Calu3 (cell line): ENCODE data around the gene SERPINA5. TPM values are rescaled to one million over a fixed set of nuclear protein-coding genes. Genes with fewer than 3 reads are reported as not detected.

Source experiments
- Bru-seq: library from RNA; stranded (reverse); fragments of 400-500 nt; gene quantifications from one replicate; lab custom pipeline; 2021; lab: Mats Ljungman, UMichigan
- BruChase-seq, 2 experiments: library from RNA; stranded (reverse); fragments of 400-500 nt; gene quantifications; one replicate each; lab custom pipeline; 2021; lab: Mats Ljungman, UMichigan
- BruUV-seq: library from RNA; stranded (reverse); fragments of 400-500 nt; replicated peaks from 2 replicates; lab custom pipeline; 2021; lab: Mats Ljungman, UMichigan
- CTCF ChIA-PET: fragments of 300-600 bp; sonication (Branson Sonifier 250); formaldehyde crosslinking; loops from one replicate; lab custom pipeline; 2022; ENCODE audit warnings: antibody characterized with exemption; lab: Charles Lee
- DNase-seq: peaks from one replicate; pipeline ENCODE4 v3.0.0; 2022
- H3K27ac Mint-ChIP-seq: one replicate; pipeline ENCODE4 v1.8.0; 2022; ENCODE audit warnings: mixed read lengths; ENCODE audit not compliant: unreplicated experiment
- H3K27me3 Mint-ChIP-seq: one replicate; pipeline ENCODE4 v1.8.0; 2022; ENCODE audit warnings: mixed read lengths; ENCODE audit not compliant: unreplicated experiment
- H3K36me3 Mint-ChIP-seq: one replicate; pipeline ENCODE4 v1.8.0; 2022; ENCODE audit warnings: mild to moderate bottlenecking, moderate library complexity, mixed read lengths; ENCODE audit not compliant: insufficient read depth, unreplicated experiment
- H3K4me1 Mint-ChIP-seq: one replicate; pipeline ENCODE4 v1.8.0; 2022; ENCODE audit warnings: mild to moderate bottlenecking, low read depth, mixed read lengths; ENCODE audit not compliant: unreplicated experiment
- H3K4me3 Mint-ChIP-seq: one replicate; pipeline ENCODE4 v1.8.0; 2022; ENCODE audit warnings: mild to moderate bottlenecking, low read depth, moderate library complexity, mixed read lengths; ENCODE audit not compliant: unreplicated experiment
- H3K9me3 Mint-ChIP-seq: one replicate; pipeline ENCODE4 v1.8.0; 2022; ENCODE audit warnings: low read depth, mixed read lengths; ENCODE audit not compliant: unreplicated experiment
- intact Hi-C: fragments of 100-400 bp; cut with micrococcal nuclease; formaldehyde crosslinking; loops from one replicate; pipeline ENCODE4 v1.10.0; 2022; ENCODE audit not compliant: unreplicated experiment
- long read RNA-seq: library from polyadenylated mRNA; stranded (forward); transcript quantifications from one replicate; pipeline ENCODE4 v2.0.0, GENCODE V29; 2022
- total RNA-seq: library from RNA; stranded (reverse); gene quantifications from 2 replicates; pipeline ENCODE4 v1.2.3, GENCODE V29; 2022
- TF ChIP-seq, protein P1 (sequence below): fragments of 200-600 bp; IDR thresholded peaks from one replicate; pipeline ENCODE4 v1.8.0; 2022; ENCODE audit warnings: antibody characterized with exemption; ENCODE audit not compliant: unreplicated experiment

Gene SERPINA5, protein sequence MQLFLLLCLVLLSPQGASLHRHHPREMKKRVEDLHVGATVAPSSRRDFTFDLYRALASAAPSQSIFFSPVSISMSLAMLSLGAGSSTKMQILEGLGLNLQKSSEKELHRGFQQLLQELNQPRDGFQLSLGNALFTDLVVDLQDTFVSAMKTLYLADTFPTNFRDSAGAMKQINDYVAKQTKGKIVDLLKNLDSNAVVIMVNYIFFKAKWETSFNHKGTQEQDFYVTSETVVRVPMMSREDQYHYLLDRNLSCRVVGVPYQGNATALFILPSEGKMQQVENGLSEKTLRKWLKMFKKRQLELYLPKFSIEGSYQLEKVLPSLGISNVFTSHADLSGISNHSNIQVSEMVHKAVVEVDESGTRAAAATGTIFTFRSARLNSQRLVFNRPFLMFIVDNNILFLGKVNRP
- 20.7 and 21.6 TPM in 2 replicates for total RNA-seq
- percentile 38 among the genes with signal in this experiment for Bru-seq, nascent RNA
- percentile 51 among the genes with signal in this experiment for BruChase-seq, experiment 1, labeled RNA remaining after a 6-hour chase
- BruChase-seq, experiment 2, labeled RNA remaining after a 2-hour chase, result percentile 39 among the genes with signal in this experiment
- long read RNA-seq, transcript SERPINA5-208 (5 exons, 2,211 nt), result major isoform, 12 of 36 reads
- long read RNA-seq, transcript SERPINA5-201 (6 exons, 2,337 nt), result minor isoform, 9 of 36 reads
- long read RNA-seq, partial matches to known transcripts, result 6 of 36 reads
- long read RNA-seq, other reads (novel, unspliced or antisense), result 6 of 36 reads

DNA sequence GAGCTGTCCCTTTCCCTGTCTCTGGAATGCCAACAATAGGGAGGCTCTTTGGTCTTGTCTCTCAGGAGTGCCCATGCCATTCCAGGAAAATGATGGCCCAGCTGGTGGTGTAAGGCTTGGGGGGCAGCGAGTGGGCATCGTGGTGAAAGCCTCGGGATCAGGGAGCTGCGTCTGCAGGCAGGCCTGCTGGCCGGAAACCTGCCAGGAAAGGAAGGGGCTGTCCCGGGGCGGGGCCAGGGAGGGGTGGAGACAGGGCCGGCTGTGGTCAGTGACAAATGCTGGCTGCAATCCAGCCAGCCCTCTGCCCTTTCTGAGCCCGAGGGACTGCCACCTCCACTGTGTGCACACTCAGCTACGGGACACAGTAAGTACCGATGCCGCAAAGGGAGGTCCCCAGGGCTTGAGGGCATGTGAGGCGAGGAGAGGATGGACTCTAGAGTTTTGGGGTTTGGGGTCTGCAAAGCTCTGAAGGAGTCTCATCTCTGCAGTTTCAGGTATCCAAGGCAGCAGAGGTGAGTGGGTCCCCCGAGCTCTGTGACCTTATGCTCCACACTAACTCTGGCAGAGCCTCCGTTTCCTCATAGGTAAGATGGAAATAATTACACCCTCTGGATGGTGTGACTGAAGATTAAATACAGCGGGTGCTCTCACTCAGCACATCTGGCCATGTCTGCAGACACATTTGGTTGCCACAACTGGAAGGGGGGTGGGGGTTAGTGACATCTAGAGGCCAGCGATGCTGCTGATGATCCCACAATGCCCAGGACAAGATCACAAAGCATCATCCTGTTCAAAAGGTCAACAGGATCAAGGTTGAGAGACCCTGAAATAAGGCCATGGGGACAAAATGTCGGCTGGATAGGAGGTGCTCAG, at the start of gene SERPINA5:
TSS of gene SERPINA5 (plus strand) at position 300 of the 873 bp plus-strand sequence. CDS start 5,937 bp downstream, outside the sequence.
- CTCF ChIA-PET, result interaction anchor here (1.2 kb wide), 2 partner anchors 29 to 31 kb away, joined by 3 to 4 read pairs; partner anchors contain the start of gene SERPINA3
- Mint-ChIP-seq H3K36me3 (peaks cover 13% of the 10 kb centered on the region), H3K4me3 (peak within 1 kb of the TSS; percentile 66), H3K27ac (no peak within 1 kb of the TSS), H3K27me3 (no peaks in the 10 kb centered on the region), H3K9me3 (peaks cover 3% of the 10 kb centered on the region), H3K4me1 (peaks cover 23% of the 10 kb centered on the region)
- peak; percentile 93 for DNase-seq
- TF ChIP-seq, protein P1, sequence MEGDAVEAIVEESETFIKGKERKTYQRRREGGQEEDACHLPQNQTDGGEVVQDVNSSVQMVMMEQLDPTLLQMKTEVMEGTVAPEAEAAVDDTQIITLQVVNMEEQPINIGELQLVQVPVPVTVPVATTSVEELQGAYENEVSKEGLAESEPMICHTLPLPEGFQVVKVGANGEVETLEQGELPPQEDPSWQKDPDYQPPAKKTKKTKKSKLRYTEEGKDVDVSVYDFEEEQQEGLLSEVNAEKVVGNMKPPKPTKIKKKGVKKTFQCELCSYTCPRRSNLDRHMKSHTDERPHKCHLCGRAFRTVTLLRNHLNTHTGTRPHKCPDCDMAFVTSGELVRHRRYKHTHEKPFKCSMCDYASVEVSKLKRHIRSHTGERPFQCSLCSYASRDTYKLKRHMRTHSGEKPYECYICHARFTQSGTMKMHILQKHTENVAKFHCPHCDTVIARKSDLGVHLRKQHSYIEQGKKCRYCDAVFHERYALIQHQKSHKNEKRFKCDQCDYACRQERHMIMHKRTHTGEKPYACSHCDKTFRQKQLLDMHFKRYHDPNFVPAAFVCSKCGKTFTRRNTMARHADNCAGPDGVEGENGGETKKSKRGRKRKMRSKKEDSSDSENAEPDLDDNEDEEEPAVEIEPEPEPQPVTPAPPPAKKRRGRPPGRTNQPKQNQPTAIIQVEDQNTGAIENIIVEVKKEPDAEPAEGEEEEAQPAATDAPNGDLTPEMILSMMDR, result no peak
- no TSS peak for BruUV-seq
- intact Hi-C loops, result loop anchor here (1.0 kb wide), 1 partner anchor 19 kb away; no protein-coding TSS in a partner anchor

DNA sequence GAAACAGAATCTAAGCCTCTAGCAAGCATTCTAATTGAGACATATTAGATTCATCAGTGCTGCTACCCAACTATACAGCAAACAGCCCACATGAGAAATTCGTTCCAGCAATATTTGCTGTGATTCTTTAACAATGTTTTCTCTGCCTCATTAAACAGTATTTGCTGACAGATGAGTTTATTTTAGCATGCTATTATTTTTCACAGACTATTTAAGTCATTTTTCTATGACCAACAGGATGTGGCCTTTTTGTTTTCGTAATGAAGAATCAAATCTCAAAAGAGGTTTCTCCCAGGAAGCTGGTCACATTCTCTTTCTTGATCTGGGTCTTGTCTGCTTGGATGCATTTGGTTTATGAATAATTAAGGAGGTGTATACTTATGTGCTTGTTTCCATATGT, 48.8 kb upstream of the SERPINA5 start:
- Mint-ChIP-seq H3K4me1 (no peaks in the 10 kb centered on the region), H3K27ac (no peak overlapping the region), H3K9me3 (no peaks in the 10 kb centered on the region), H3K27me3 (peaks cover 18% of the 10 kb centered on the region), H3K36me3 (no peaks in the 10 kb centered on the region), H3K4me3 (no peak overlapping the region)
- intact Hi-C loops, result no loop called here
- no TSS peak for BruUV-seq
- no peak for DNase-seq
- TF ChIP-seq, protein P1, result no peak
- CTCF ChIA-PET, result interaction anchor here (0.6 kb wide), 1 partner anchor 402 kb away, joined by 3 read pairs; no protein-coding TSS in a partner anchor

DNA sequence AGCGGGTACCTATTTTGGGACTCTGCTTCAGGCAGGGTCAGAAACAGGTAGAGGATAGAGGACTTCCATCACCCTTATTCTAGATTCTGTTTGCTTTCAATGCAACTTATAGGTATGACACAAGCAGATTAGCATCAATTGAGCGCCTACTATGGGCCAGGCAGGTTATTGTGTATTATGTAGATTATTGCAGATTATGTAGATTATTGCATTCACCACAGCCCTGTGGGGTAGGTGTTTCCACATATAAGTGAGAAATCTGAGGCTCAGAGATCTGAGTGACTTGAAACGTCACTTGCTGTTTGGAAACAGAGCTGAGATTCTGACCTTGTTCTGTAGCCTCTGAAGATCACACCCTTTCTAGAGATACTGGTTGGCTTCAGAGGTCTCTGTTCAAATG, 45.7 kb upstream of the SERPINA5 start:
- no peaks in the 10 kb centered on the region for H3K9me3 Mint-ChIP-seq
- H3K27me3 Mint-ChIP-seq, result no peaks in the 10 kb centered on the region
- peaks cover 2% of the 10 kb centered on the region for H3K4me1 Mint-ChIP-seq
- intact Hi-C loops, result no loop called here
- CTCF ChIA-PET, result no interaction called here
- H3K27ac Mint-ChIP-seq, result no peak overlapping the region
- DNase-seq, result no peak
- no TSS peak for BruUV-seq
- no peak overlapping the region for H3K4me3 Mint-ChIP-seq
- H3K36me3 Mint-ChIP-seq, result no peaks in the 10 kb centered on the region
- TF ChIP-seq, protein P1, result no peak

DNA sequence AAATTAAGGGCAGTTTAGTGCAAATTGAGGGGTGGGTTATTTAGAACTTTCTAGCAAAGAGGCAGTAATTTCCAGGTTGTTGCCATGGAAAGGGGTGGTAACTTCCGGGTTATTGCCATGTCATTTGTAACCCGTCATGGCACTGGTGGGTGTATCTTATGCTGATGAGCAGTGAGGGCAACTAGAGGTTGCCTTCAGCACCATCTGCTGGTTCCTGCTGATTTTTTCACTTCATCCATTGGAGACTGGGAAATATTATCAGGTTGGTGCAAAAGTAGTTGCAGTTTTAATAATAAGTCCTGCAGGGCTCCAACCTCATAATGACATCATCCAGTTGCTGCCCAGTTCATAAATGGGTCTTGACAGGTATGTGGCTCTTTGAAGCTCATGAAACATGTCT, 44.4 kb upstream of the SERPINA5 start:
- DNase-seq, result no peak
- Mint-ChIP-seq H3K36me3 (no peaks in the 10 kb centered on the region), H3K27ac (no peak overlapping the region), H3K4me1 (peaks cover 8% of the 10 kb centered on the region), H3K4me3 (no peak overlapping the region), H3K27me3 (no peaks in the 10 kb centered on the region), H3K9me3 (no peaks in the 10 kb centered on the region)
- BruUV-seq, result no TSS peak
- TF ChIP-seq, protein P1, result no peak
- intact Hi-C loops, result no loop called here
- CTCF ChIA-PET, result no interaction called here
